ENCODE measurements around the gene FRMD4B.

FRMD4B gene

DNA sequence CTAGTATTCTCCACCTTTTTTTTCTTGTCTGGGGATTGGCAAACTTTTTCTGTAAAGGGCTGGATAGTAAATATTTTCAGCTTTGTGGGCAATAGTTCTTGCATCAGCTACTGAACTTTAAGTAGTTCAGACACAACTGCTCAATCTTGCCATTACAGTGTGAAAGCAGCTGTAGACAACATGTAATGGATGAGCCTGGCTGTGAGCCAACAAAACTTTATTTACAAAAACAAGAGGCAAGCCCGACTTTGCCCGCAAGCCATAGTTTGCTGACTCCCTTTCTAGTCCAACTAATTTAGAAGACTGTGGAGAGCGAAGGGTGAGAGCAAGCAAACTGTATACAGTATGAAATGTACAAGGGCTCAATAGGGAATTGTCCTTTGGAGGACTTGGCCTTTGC, 6.2 kb downstream of the FRMD4B start:
- TF ChIP-seq, protein P1, sequence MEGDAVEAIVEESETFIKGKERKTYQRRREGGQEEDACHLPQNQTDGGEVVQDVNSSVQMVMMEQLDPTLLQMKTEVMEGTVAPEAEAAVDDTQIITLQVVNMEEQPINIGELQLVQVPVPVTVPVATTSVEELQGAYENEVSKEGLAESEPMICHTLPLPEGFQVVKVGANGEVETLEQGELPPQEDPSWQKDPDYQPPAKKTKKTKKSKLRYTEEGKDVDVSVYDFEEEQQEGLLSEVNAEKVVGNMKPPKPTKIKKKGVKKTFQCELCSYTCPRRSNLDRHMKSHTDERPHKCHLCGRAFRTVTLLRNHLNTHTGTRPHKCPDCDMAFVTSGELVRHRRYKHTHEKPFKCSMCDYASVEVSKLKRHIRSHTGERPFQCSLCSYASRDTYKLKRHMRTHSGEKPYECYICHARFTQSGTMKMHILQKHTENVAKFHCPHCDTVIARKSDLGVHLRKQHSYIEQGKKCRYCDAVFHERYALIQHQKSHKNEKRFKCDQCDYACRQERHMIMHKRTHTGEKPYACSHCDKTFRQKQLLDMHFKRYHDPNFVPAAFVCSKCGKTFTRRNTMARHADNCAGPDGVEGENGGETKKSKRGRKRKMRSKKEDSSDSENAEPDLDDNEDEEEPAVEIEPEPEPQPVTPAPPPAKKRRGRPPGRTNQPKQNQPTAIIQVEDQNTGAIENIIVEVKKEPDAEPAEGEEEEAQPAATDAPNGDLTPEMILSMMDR (IDR thresholded peaks at IDR 0.05): no peak
- no peak overlapping the region for H3K4me3 ChIP-seq
- H3K9me3 ChIP-seq: no peaks in the 10 kb centered on the region
- no peak for DNase-seq
- no peaks in the 10 kb centered on the region for H3K4me1 ChIP-seq
- intact Hi-C loops (cut with DNase I; ENCODE audit: low total_unique reads): no loop called here
- H3K36me3 ChIP-seq: no peaks in the 10 kb centered on the region
- H3K27ac ChIP-seq: no peak overlapping the region
- peaks cover 0 to 3% of the 10 kb centered on the region in 2 donors for H3K27me3 ChIP-seq

DNA sequence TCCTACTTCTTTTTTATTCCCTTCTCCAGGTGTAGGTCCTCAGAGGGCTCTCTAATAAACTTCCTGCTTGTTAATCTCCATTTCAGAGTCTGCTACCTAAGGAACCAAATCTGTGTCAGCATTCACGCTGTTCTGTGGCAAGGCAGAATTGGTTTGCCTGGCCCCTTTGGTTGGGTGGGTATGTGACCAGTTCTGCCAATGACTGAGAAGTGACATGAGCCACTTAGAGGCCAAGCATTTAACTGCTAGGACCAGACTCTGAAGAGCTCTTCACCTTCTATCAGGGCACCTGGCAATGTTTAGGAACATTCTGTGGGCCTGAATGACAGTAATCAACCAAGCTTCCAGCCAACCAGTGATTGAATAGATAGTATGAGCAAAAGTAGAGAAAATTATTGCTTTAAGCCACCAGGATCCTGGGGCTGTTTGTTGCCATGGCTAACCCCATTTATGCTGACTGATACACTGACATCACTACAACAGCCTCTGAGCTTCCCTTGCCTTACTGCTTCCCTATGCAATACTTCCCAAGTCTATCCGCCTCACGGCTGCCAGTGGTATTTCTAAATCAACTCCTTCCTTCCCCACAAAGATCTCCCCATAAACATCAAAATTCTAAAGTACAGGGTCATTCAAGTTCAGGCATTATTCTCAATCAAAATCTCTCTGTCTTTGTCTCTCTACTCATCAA, 7.6 kb downstream of the FRMD4B start:
- Histone ChIP-seq H3K4me1 (no peaks in the 10 kb centered on the region), H3K36me3 (no peaks in the 10 kb centered on the region), H3K4me3 (no peak overlapping the region), H3K27ac (no peak overlapping the region), H3K27me3 (peaks cover 0 to 3% of the 10 kb centered on the region in 2 donors), H3K9me3 (no peaks in the 10 kb centered on the region)
- intact Hi-C loops (cut with DNase I; ENCODE audit: low total_unique reads): no loop called here
- DNase-seq: no peak
- TF ChIP-seq, protein P1 (IDR thresholded peaks at IDR 0.05): no peak

DNA sequence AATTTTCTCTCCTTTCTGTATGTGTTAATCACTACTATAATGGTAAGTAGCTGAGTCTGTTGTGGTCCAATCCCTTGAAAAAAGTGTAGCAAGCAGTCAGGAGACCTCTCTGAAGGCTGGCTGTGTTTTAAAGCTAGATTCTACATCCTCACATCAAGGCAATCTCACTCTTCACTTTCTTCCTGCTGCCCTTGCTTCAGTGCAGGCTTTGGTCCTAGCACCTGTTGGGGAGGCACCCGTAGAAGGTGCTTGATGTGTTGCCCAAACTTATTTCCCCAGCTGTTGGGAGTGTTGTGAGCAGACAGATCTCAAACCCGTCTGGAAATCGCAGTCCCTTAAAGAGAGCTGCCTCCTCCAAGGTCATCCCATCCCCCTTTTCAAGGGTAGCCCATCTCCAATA, 8.6 kb downstream of the FRMD4B start:
- Histone ChIP-seq H3K27ac (no peak overlapping the region), H3K36me3 (no peaks in the 10 kb centered on the region), H3K9me3 (no peaks in the 10 kb centered on the region), H3K4me1 (no peaks in the 10 kb centered on the region), H3K4me3 (no peak overlapping the region), H3K27me3 (peaks cover 0 to 3% of the 10 kb centered on the region in 2 donors)
- intact Hi-C loops (cut with DNase I; ENCODE audit: low total_unique reads): no loop called here
- TF ChIP-seq, protein P1 (IDR thresholded peaks at IDR 0.05): no peak
- no peak for DNase-seq

DNA sequence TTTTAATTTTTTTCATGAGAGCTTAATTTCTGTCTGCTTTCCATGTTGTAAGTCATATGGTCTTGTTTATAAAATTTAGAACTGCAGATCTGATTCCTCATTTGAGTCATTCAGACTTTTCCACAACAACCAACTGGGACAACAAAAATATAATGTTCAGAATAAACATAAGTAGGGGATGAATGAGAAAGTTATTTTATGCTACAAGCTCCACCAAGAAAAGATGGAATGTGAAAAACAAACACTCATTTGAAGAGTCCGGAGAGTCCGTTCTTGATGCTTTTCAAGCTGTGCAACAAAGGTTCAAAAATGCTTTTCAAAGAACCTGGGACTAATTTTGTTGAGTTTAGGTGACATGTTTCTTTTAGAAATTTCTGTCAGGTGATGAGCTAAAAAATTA, 9.2 kb downstream of the FRMD4B start:
- H3K36me3 ChIP-seq: no peaks in the 10 kb centered on the region
- no peaks in the 10 kb centered on the region for H3K9me3 ChIP-seq
- intact Hi-C loops (cut with DNase I; ENCODE audit: low total_unique reads): no loop called here
- TF ChIP-seq, protein P1 (IDR thresholded peaks at IDR 0.05): no peak
- no peaks in the 10 kb centered on the region for H3K4me1 ChIP-seq
- H3K27me3 ChIP-seq: peaks cover 0 to under 1% of the 10 kb centered on the region in 2 donors
- no peak for DNase-seq
- no peak overlapping the region for H3K4me3 ChIP-seq
- H3K27ac ChIP-seq: no peak overlapping the region

DNA sequence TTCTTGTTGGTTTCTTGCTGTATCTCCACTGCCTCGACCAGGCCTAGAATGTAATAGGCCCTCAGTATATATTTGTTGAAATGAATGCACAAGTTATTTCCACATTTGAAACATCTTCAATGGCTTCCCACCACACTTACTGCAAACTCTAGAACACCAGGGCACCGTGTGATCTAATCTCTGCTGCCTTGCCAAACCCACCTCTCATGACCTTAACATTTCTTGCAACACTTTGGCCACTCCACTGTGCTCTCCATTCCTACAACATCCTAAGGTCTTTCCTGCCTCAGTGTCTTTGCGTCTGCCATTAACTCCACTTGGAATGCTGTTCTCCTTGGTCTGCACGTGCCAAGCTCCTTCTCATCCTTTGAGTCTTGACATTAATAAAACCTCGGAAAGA, 14.1 kb downstream of the FRMD4B start:
- Histone ChIP-seq H3K4me3 (no peak overlapping the region), H3K9me3 (no peaks in the 10 kb centered on the region), H3K27me3 (no peaks in the 10 kb centered on the region), H3K27ac (no peak overlapping the region), H3K36me3 (no peaks in the 10 kb centered on the region), H3K4me1 (peaks cover 0 to 36% (median 5%) of the 10 kb centered on the region in 4 donors)
- no peak for DNase-seq
- TF ChIP-seq, protein P1 (IDR thresholded peaks at IDR 0.05): no peak
- intact Hi-C loops (cut with DNase I; ENCODE audit: low total_unique reads): no loop called here
